ENCODE data around the gene KRTAP5-5.
"Not testable (repeated sequence)": the region's sequence is repeated elsewhere in the genome, so short reads cannot be mapped to it uniquely, and the experiment has no call there.

GRCh38 chr11:1582909-1583308 is 46.7 kb upstream of the KRTAP5-5 start:
- TF ChIP-seq CTCF (IDR thresholded peaks at IDR 0.05; ENCODE audit: low read depth, low read length); POLR2A (IDR thresholded peaks at IDR 0.05; ENCODE audit: extremely low read depth, insufficient read length); MAX (IDR thresholded peaks at IDR 0.05; ENCODE audit: low read depth, low read length); MYC (IDR thresholded peaks at IDR 0.05; ENCODE audit: low read depth, low read length): not testable (repeated sequence)
